NCI-H748 (cell line): ENCODE measurements around the gene MYF5.

Source experiments
- DNase-seq: peaks from one replicate; lab custom pipeline; 2025; ENCODE audit not compliant: unreplicated experiment; lab: John Stamatoyannopoulos, UW

MYF5 gene

GRCh38 chr12:80756875-80757274, 40.2 kb downstream of the MYF5 start:
- no peak for DNase-seq

- DNase-seq: peak; percentile 21
Observed at GRCh38 chr12:80761838-80762237, 45.1 kb downstream of the MYF5 start.

- DNase-seq: peak; percentile 80
Observed at GRCh38 chr12:80763874-80764273, 47.2 kb downstream of the MYF5 start.

- peak; percentile 34 for DNase-seq
Observed at GRCh38 chr12:80766210-80766609, 49.5 kb downstream of the MYF5 start.

GRCh38 chr12:80766897-80767296, 50.2 kb downstream of the MYF5 start:
- DNase-seq: no peak
